ENCODE measurements around the gene TMEM132E.

The TMEM132E gene

GRCh38 chr17:34606763-34607162 is 27.4 kb downstream of the TMEM132E start:
- DNase-seq, result no peak

- no peak for DNase-seq
Measured at GRCh38 chr17:34607917-34608316, 28.5 kb downstream of the TMEM132E start.

GRCh38 chr17:34609210-34609609 is 29.8 kb downstream of the TMEM132E start:
- no peak for DNase-seq

- no peak for DNase-seq
Measured at GRCh38 chr17:34610039-34610438, 30.7 kb downstream of the TMEM132E start.

- DNase-seq, result no peak
Measured at GRCh38 chr17:34610506-34610905, 31.1 kb downstream of the TMEM132E start.

GRCh38 chr17:34613064-34614019 is 34.0 kb downstream of the TMEM132E start:
- DNase-seq, result no peak

- DNase-seq, result no peak
Measured at GRCh38 chr17:34614698-34615097, 35.3 kb downstream of the TMEM132E start.

GRCh38 chr17:34615326-34615725 is 35.9 kb downstream of the TMEM132E start:
- no peak for DNase-seq

GRCh38 chr17:34616148-34616547 is 36.8 kb downstream of the TMEM132E start:
- DNase-seq, result no peak

GRCh38 chr17:34617398-34617797 is 38.0 kb downstream of the TMEM132E start:
- DNase-seq, result no peak

GRCh38 chr17:34619687-34620217 is 40.4 kb downstream of the TMEM132E start:
- no peak for DNase-seq

GRCh38 chr17:34620458-34620857 is 41.1 kb downstream of the TMEM132E start:
- no peak for DNase-seq

- DNase-seq, result no peak
Measured at GRCh38 chr17:34622862-34623623, 43.7 kb downstream of the TMEM132E start.

GRCh38 chr17:34623856-34624766 is 44.7 kb downstream of the TMEM132E start:
- DNase-seq, result no peak

GRCh38 chr17:34624767-34625383 is 45.5 kb downstream of the TMEM132E start:
- DNase-seq, result no peak

- DNase-seq, result no peak
Measured at GRCh38 chr17:34626121-34626681, 46.8 kb downstream of the TMEM132E start.

GRCh38 chr17:34628879-34629278 is 49.5 kb downstream of the TMEM132E start:
- DNase-seq, result no peak

- no peak for DNase-seq
Measured at GRCh38 chr17:34633351-34633750, 54.0 kb downstream of the TMEM132E start.

GRCh38 chr17:34633760-34634159 is 54.4 kb downstream of the TMEM132E start:
- DNase-seq, result no peak

- DNase-seq, result no peak
Measured at GRCh38 chr17:34634551-34635160, 55.3 kb downstream of the TMEM132E start.

- no peak for DNase-seq
Measured at GRCh38 chr17:34635876-34636275, 56.5 kb downstream of the TMEM132E start.
